ENCODE data around the gene JPH3. TPM values are rescaled to one million over a fixed set of nuclear protein-coding genes. Genes with fewer than 3 reads are reported as not detected.

JPH3 gene
- polyA plus RNA-seq, 3 donors = not detected

GRCh38 chr16:87697792-87698191, 95.5 kb downstream of the JPH3 start:
- no peaks in the 10 kb centered on the region for H3K4me1 ChIP-seq (ENCODE audit: control insufficient read depth in 1 of 2, insufficient read depth in 2 of 2, low read length in 2 of 2)
- Mint-ChIP-seq H3K27ac (peak overlapping the region in 1 of 7 donors; percentile 20), H3K4me3 (no peak overlapping the region), H3K27me3 (ENCODE audit: low read depth in 3 of 3) (peaks cover 0 to 1% (median 1%) of the 10 kb centered on the region in 3 donors), H3K9me3 (no peaks in the 10 kb centered on the region), H3K4me1 (peaks cover 3% of the 10 kb centered on the region), H3K36me3 (peaks cover 23 to 54% of the 10 kb centered on the region in 2 donors)
- over 99% methylated on average over 9 of the region's 14 CpGs for WGBS (ENCODE audit: insufficient coverage)
- H3K79me2 ChIP-seq (ENCODE audit: insufficient read depth, low read length) = no peaks in the 10 kb centered on the region
- DNase-seq = no peak
- no peak overlapping the region for H3K4me2 ChIP-seq (replicated peaks; ENCODE audit: extremely low read depth, low read length, poor library complexity, severe bottlenecking)
- H3K4me3 ChIP-seq (replicated peaks in 1 of 3; ENCODE audit: low read depth in 2 of 3, low read length in 3 of 3) = no peak overlapping the region
- no peak for TF ChIP-seq CTCF (IDR thresholded peaks at IDR 0.05)
- H3K27ac ChIP-seq (ENCODE audit: low read depth in 1 of 2, low read length in 2 of 2) = no peak overlapping the region
- H3K9me3 ChIP-seq (replicated peaks in 1 of 2; ENCODE audit: control insufficient read depth in 1 of 2, insufficient read depth in 1 of 2, low read length in 2 of 2) = no peaks in the 10 kb centered on the region
- H4K20me1 ChIP-seq (ENCODE audit: insufficient read depth, low read length) = no peaks in the 10 kb centered on the region
- H2AFZ ChIP-seq (ENCODE audit: insufficient read depth, low read depth, low read length, poor library complexity, severe bottlenecking) = no peak overlapping the region
- no peak overlapping the region for H3K9ac ChIP-seq (ENCODE audit: insufficient read depth, low read length, poor library complexity, severe bottlenecking)
- no peaks in the 10 kb centered on the region for H3K27me3 ChIP-seq (ENCODE audit: control insufficient read depth in 2 of 2, insufficient read depth in 2 of 2, low read length in 2 of 2)
- intact Hi-C loops (cut with micrococcal nuclease) = no loop called here
- peaks cover 13 to 41% of the 10 kb centered on the region in 2 donors for H3K36me3 ChIP-seq (replicated peaks in 1 of 2; ENCODE audit: control insufficient read depth in 1 of 2, insufficient read depth in 2 of 2, low read length in 2 of 2)

- Histone ChIP-seq H3K4me3 (replicated peaks in 1 of 3; ENCODE audit: low read depth in 2 of 3, low read length in 3 of 3) (no peak overlapping the region), H3K9ac (ENCODE audit: insufficient read depth, low read length, poor library complexity, severe bottlenecking) (no peak overlapping the region), H3K27me3 (ENCODE audit: control insufficient read depth in 2 of 2, insufficient read depth in 2 of 2, low read length in 2 of 2) (no peaks in the 10 kb centered on the region), H3K79me2 (ENCODE audit: insufficient read depth, low read length) (no peaks in the 10 kb centered on the region), H2AFZ (ENCODE audit: insufficient read depth, low read depth, low read length, poor library complexity, severe bottlenecking) (no peak overlapping the region), H3K4me2 (replicated peaks; ENCODE audit: extremely low read depth, low read length, poor library complexity, severe bottlenecking) (no peak overlapping the region), H3K4me1 (ENCODE audit: control insufficient read depth in 1 of 2, insufficient read depth in 2 of 2, low read length in 2 of 2) (no peaks in the 10 kb centered on the region), H3K36me3 (replicated peaks in 1 of 2; ENCODE audit: control insufficient read depth in 1 of 2, insufficient read depth in 2 of 2, low read length in 2 of 2) (peaks cover 13 to 45% of the 10 kb centered on the region in 2 donors), H3K27ac (ENCODE audit: low read depth in 1 of 2, low read length in 2 of 2) (no peak overlapping the region), H3K9me3 (replicated peaks in 1 of 2; ENCODE audit: control insufficient read depth in 1 of 2, insufficient read depth in 1 of 2, low read length in 2 of 2) (no peaks in the 10 kb centered on the region), H4K20me1 (ENCODE audit: insufficient read depth, low read length) (no peaks in the 10 kb centered on the region)
- Mint-ChIP-seq H3K4me3 (no peak overlapping the region), H3K27me3 (ENCODE audit: low read depth in 3 of 3) (peaks cover 0 to 1% (median under 1%) of the 10 kb centered on the region in 3 donors), H3K36me3 (peaks cover 26 to 59% of the 10 kb centered on the region in 2 donors), H3K4me1 (peaks cover 7% of the 10 kb centered on the region), H3K9me3 (no peaks in the 10 kb centered on the region), H3K27ac (peak overlapping the region in 1 of 7 donors; percentile 20)
- intact Hi-C loops (cut with micrococcal nuclease) = no loop called here
- 97% methylated on average over 6 of the region's 7 CpGs for WGBS (ENCODE audit: insufficient coverage)
- no peak for DNase-seq
- TF ChIP-seq CTCF (IDR thresholded peaks at IDR 0.05) = no peak
These were observed 95.9 kb downstream of the JPH3 start for GRCh38 chr16:87698241-87698640.
